Stimulated activated CD4-positive, alpha-beta T cell treated with anti-CD3 and anti-CD28 coated beads, Interleukin-4, amount 100 ng/mL, for 24 hours (primary cell): Measurements from ENCODE around the gene SORBS1.

Experiments
- DNase-seq: peaks from one replicate; pipeline ENCODE4 v3.0.0-alpha.2; 2020

The SORBS1 gene

GRCh38 chr10:95511314-95511713 is 49.9 kb downstream of the SORBS1 start:
- no peak for DNase-seq

GRCh38 chr10:95509251-95509650 is 51.9 kb downstream of the SORBS1 start:
- DNase-seq, result no peak

- DNase-seq, result no peak
These were observed 52.4 kb downstream of the SORBS1 start for GRCh38 chr10:95508730-95509129.

- no peak for DNase-seq
These were observed 55.0 kb downstream of the SORBS1 start for GRCh38 chr10:95506056-95506737.

- DNase-seq, result no peak
These were observed 55.5 kb downstream of the SORBS1 start for GRCh38 chr10:95505641-95506040.

GRCh38 chr10:95505084-95505610 is 56.0 kb downstream of the SORBS1 start:
- no peak for DNase-seq

- DNase-seq, result no peak
These were observed 56.9 kb downstream of the SORBS1 start for GRCh38 chr10:95504246-95504691.

- DNase-seq, result no peak
These were observed 57.6 kb downstream of the SORBS1 start for GRCh38 chr10:95503526-95503925.

GRCh38 chr10:95503001-95503400 is 58.2 kb downstream of the SORBS1 start:
- DNase-seq, result no peak

GRCh38 chr10:95502377-95502776 is 58.8 kb downstream of the SORBS1 start:
- no peak for DNase-seq

- DNase-seq, result no peak
These were observed 59.7 kb downstream of the SORBS1 start for GRCh38 chr10:95501203-95502094.

- DNase-seq, result no peak
These were observed 60.5 kb downstream of the SORBS1 start for GRCh38 chr10:95500649-95501048.

GRCh38 chr10:95500097-95500496 is 61.1 kb downstream of the SORBS1 start:
- DNase-seq, result no peak

GRCh38 chr10:95499482-95499989 is 61.6 kb downstream of the SORBS1 start:
- no peak for DNase-seq

- no peak for DNase-seq
These were observed 64.2 kb downstream of the SORBS1 start for GRCh38 chr10:95496951-95497350.

- no peak for DNase-seq
These were observed 64.8 kb downstream of the SORBS1 start for GRCh38 chr10:95496246-95496911.

GRCh38 chr10:95493862-95494261 is 67.3 kb downstream of the SORBS1 start:
- DNase-seq, result no peak

GRCh38 chr10:95487994-95488393 is 73.2 kb downstream of the SORBS1 start:
- DNase-seq, result no peak

GRCh38 chr10:95485056-95485844 is 75.9 kb downstream of the SORBS1 start:
- no peak for DNase-seq

GRCh38 chr10:95482501-95483233 is 78.5 kb downstream of the SORBS1 start:
- DNase-seq, result no peak

- DNase-seq, result no peak
These were observed 80.2 kb downstream of the SORBS1 start for GRCh38 chr10:95480901-95481491.
